HEK293 (cell line): Measurements from ENCODE around the gene PPIE.
A peak's percentile ranks its signal among the peaks of the same experiment; 100 is the strongest.

Experiments used
- BCL11B ChIP-seq: fragments of 450-650 bp; formaldehyde crosslinking; IDR thresholded peaks from 2 replicates; pipeline ENCODE4 v1.5.1; 2016; ENCODE audit warnings: low read depth, missing biosample characterization, missing genetic modification characterization
- HIC1 ChIP-seq: fragments of 450-650 bp; formaldehyde crosslinking; IDR thresholded peaks from 2 replicates; pipeline ENCODE4 v1.5.1; 2016; ENCODE audit warnings: missing biosample characterization, missing genetic modification characterization
- KLF1 ChIP-seq: fragments of 450-650 bp; formaldehyde crosslinking; IDR thresholded peaks from 2 replicates; pipeline ENCODE4 v1.5.1; 2016; ENCODE audit warnings: missing biosample characterization, missing genetic modification characterization
- KLF9 ChIP-seq: fragments of 450-650 bp; formaldehyde crosslinking; IDR thresholded peaks from 2 replicates; pipeline ENCODE4 v1.5.1; 2016; ENCODE audit warnings: missing biosample characterization, missing genetic modification characterization, low read depth
- OVOL3 ChIP-seq: fragments of 450-650 bp; formaldehyde crosslinking; IDR thresholded peaks from 2 replicates; pipeline ENCODE4 v1.5.1; 2016; ENCODE audit warnings: missing biosample characterization, missing genetic modification characterization
- SALL2 ChIP-seq: fragments of 450-650 bp; formaldehyde crosslinking; IDR thresholded peaks from 2 replicates; pipeline ENCODE4 v1.5.0; 2017; ENCODE audit warnings: missing biosample characterization, mild to moderate bottlenecking, missing genetic modification characterization, borderline replicate concordance
- SETDB1 ChIP-seq: IDR thresholded peaks from one replicate; pipeline ENCODE4 v1.6.1; 2017; ENCODE audit warnings: mild to moderate bottlenecking, low read length, moderate library complexity, mixed read lengths; ENCODE audit not compliant: insufficient read length
- SP2 ChIP-seq: fragments of 450-650 bp; formaldehyde crosslinking; IDR thresholded peaks from 2 replicates; pipeline ENCODE4 v1.5.1; 2016; ENCODE audit warnings: missing biosample characterization, missing genetic modification characterization
- TRIM28 ChIP-seq: IDR thresholded peaks from 2 replicates; pipeline ENCODE4 v1.6.1; 2011; ENCODE audit warnings: low read length, control low read depth, borderline replicate concordance
- WT1 ChIP-seq: fragments of 450-650 bp; formaldehyde crosslinking; IDR thresholded peaks from 2 replicates; pipeline ENCODE4 v1.5.1; 2016; ENCODE audit warnings: missing biosample characterization, missing genetic modification characterization
- YY2 ChIP-seq: fragments of 450-650 bp; formaldehyde crosslinking; IDR thresholded peaks from 2 replicates; pipeline ENCODE4 v1.5.1; 2016; ENCODE audit warnings: missing biosample characterization, missing genetic modification characterization
- ZBTB49 ChIP-seq: fragments of 450-650 bp; formaldehyde crosslinking; IDR thresholded peaks from 2 replicates; pipeline ENCODE4 v1.5.1; 2016; ENCODE audit warnings: missing biosample characterization, missing genetic modification characterization, low read depth
- ZBTB6 ChIP-seq: fragments of 450-650 bp; formaldehyde crosslinking; IDR thresholded peaks from 2 replicates; pipeline ENCODE4 v1.5.1; 2017; ENCODE audit warnings: missing biosample characterization, missing genetic modification characterization
- ZBTB7A ChIP-seq: fragments of 450-650 bp; formaldehyde crosslinking; IDR thresholded peaks from 2 replicates; pipeline ENCODE4 v1.5.1; 2016; ENCODE audit warnings: low read depth, missing biosample characterization, missing genetic modification characterization
- ZFHX2 ChIP-seq: fragments of 450-650 bp; formaldehyde crosslinking; conservative IDR thresholded peaks from 2 replicates; pipeline ENCODE4 v1.5.1; 2016; ENCODE audit warnings: missing biosample characterization, missing genetic modification characterization
- ZFP41 ChIP-seq: fragments of 450-650 bp; formaldehyde crosslinking; IDR thresholded peaks from 2 replicates; pipeline ENCODE4 v1.5.1; 2016; ENCODE audit warnings: missing biosample characterization, missing genetic modification characterization, borderline replicate concordance
- ZNF112 ChIP-seq: fragments of 450-650 bp; formaldehyde crosslinking; IDR thresholded peaks from 2 replicates; pipeline ENCODE4 v1.5.0; 2017; ENCODE audit warnings: missing biosample characterization, missing genetic modification characterization
- ZNF132 ChIP-seq: fragments of 450-650 bp; formaldehyde crosslinking; IDR thresholded peaks from 2 replicates; pipeline ENCODE4 v1.5.1; 2017; ENCODE audit warnings: missing biosample characterization, missing genetic modification characterization, borderline replicate concordance
- ZNF175 ChIP-seq: fragments of 450-650 bp; formaldehyde crosslinking; IDR thresholded peaks from 2 replicates; pipeline ENCODE4 v1.5.1; 2016; ENCODE audit warnings: missing biosample characterization, missing genetic modification characterization
- ZNF211 ChIP-seq: fragments of 450-650 bp; formaldehyde crosslinking; IDR thresholded peaks from 2 replicates; pipeline ENCODE4 v1.5.1; 2016; ENCODE audit warnings: low read depth, missing biosample characterization, missing genetic modification characterization
- ZNF26 ChIP-seq: fragments of 450-650 bp; formaldehyde crosslinking; IDR thresholded peaks from 2 replicates; pipeline ENCODE4 v1.5.1; 2016; ENCODE audit warnings: missing biosample characterization, missing genetic modification characterization
- ZNF362 ChIP-seq: fragments of 450-650 bp; formaldehyde crosslinking; IDR thresholded peaks from 2 replicates; pipeline ENCODE4 v1.5.1; 2016; ENCODE audit warnings: missing biosample characterization, missing genetic modification characterization
- ZNF416 ChIP-seq: fragments of 450-650 bp; formaldehyde crosslinking; IDR thresholded peaks from 2 replicates; pipeline ENCODE4 v1.5.1; 2016; ENCODE audit warnings: missing biosample characterization, missing genetic modification characterization
- ZNF426 ChIP-seq: fragments of 450-650 bp; formaldehyde crosslinking; IDR thresholded peaks from 2 replicates; pipeline ENCODE4 v1.5.1; 2017; ENCODE audit warnings: missing biosample characterization, missing genetic modification characterization, mild to moderate bottlenecking, inconsistent platforms, moderate library complexity
- ZNF544 ChIP-seq: fragments of 450-650 bp; formaldehyde crosslinking; IDR thresholded peaks from 2 replicates; pipeline ENCODE4 v1.5.0; 2017; ENCODE audit warnings: missing biosample characterization, missing genetic modification characterization
- ZNF580 ChIP-seq: fragments of 450-650 bp; formaldehyde crosslinking; IDR thresholded peaks from 2 replicates; pipeline ENCODE4 v1.5.1; 2016; ENCODE audit warnings: missing biosample characterization, missing genetic modification characterization
- ZNF645 ChIP-seq: fragments of 450-650 bp; formaldehyde crosslinking; IDR thresholded peaks from 2 replicates; pipeline ENCODE4; 2016; ENCODE audit warnings: missing biosample characterization, missing genetic modification characterization
- ZNF660 ChIP-seq: fragments of 450-650 bp; IDR thresholded peaks from 2 replicates; pipeline ENCODE4 v1.5.1; 2018; ENCODE audit warnings: missing biosample characterization, mild to moderate bottlenecking, missing genetic modification characterization
- ZNF791 ChIP-seq: fragments of 450-650 bp; formaldehyde crosslinking; IDR thresholded peaks from 2 replicates; pipeline ENCODE4 v1.5.1; 2016; ENCODE audit warnings: missing biosample characterization, missing genetic modification characterization

The PPIE gene

GRCh38 chr1:39738622-39739366, at the start of gene PPIE (continued):
- TF ChIP-seq ZFP41 (tag by site-specific recombination): no peak
- peak; percentile 81 for TF ChIP-seq ZFHX2 (tag by site-specific recombination)
- TF ChIP-seq ZNF175: no peak
- TF ChIP-seq HIC1 (tag by site-specific recombination): no peak
- peak; percentile 34; the same call in 1 of the 2 replicates for TF ChIP-seq ZNF580 (tag by site-specific recombination)
- no peak for TF ChIP-seq ZNF132
- TF ChIP-seq ZNF112 (tag by site-specific recombination): no peak
- no peak for TF ChIP-seq ZNF544 (tag by site-specific recombination)
- no peak for TF ChIP-seq ZNF426 (tag by site-specific recombination)
- TF ChIP-seq ZNF416 (tag by site-specific recombination): no peak
- TF ChIP-seq KLF9 (tag by site-specific recombination): peak; percentile 77
- no peak for TF ChIP-seq KLF1 (tag by site-specific recombination)
- peak; percentile 91 for TF ChIP-seq SP2 (tag by site-specific recombination)
- no peak for TF ChIP-seq SALL2
- TF ChIP-seq ZNF660 (tag by site-specific recombination): no peak; the same call in 1 of the 2 replicates
- TF ChIP-seq WT1 (tag by site-specific recombination): no peak
- no peak for TF ChIP-seq ZBTB6
- TF ChIP-seq YY2: peak; percentile 81
- no peak for TF ChIP-seq OVOL3 (tag by site-specific recombination)
- TF ChIP-seq ZBTB49 (tag by site-specific recombination): no peak
- no peak for TF ChIP-seq TRIM28
- TF ChIP-seq ZBTB7A: 0 out of 2 replicates have a peak, but pooled peaks have one; percentile 54
- TF ChIP-seq ZNF645 (tag by site-specific recombination): no peak
- TF ChIP-seq SETDB1: no peak
- no peak for TF ChIP-seq BCL11B (tag by site-specific recombination)
- TF ChIP-seq ZNF211 (tag by site-specific recombination): no peak
- TF ChIP-seq ZNF26 (tag by site-specific recombination): no peak
- TF ChIP-seq ZNF791 (tag by site-specific recombination): no peak
- TF ChIP-seq ZNF362 (tag by site-specific recombination): no peak
